SK-N-SH treated with all-trans-retinoic acid at 6 μM for 48 hours (cell line): ENCODE data around the gene DAB2IP.

ENCODE experiments used
- ARNTL ChIP-seq: fragments of 450-650 bp; formaldehyde crosslinking; IDR thresholded peaks from 2 replicates; pipeline ENCODE4 v1.5.0; 2020; ENCODE audit warnings: low read depth, mild to moderate bottlenecking, moderate library complexity, borderline replicate concordance
- CSDC2 ChIP-seq: fragments of 250-450 bp; sonication (Bioruptor Pico); IDR thresholded peaks from 2 replicates; pipeline ENCODE4 v1.5.0; 2020; ENCODE audit warnings: mild to moderate bottlenecking, moderate library complexity
- ISL1 ChIP-seq: fragments of 250-450 bp; sonication (Bioruptor Pico); IDR thresholded peaks from 2 replicates; pipeline ENCODE4 v2.1.2; 2022; ENCODE audit warnings: mild to moderate bottlenecking, moderate library complexity
- PPARA ChIP-seq: fragments of 250-450 bp; sonication (Bioruptor Pico); IDR thresholded peaks from 2 replicates; pipeline ENCODE4 v1.5.0; 2020; ENCODE audit warnings: mild to moderate bottlenecking, borderline replicate concordance
- SNAI2 ChIP-seq: fragments of 250-450 bp; sonication (Bioruptor Pico); IDR thresholded peaks from 2 replicates; pipeline ENCODE4 v1.5.0; 2020; ENCODE audit warnings: mild to moderate bottlenecking, moderate library complexity
- TOX ChIP-seq: fragments of 250-450 bp; sonication (Bioruptor Pico); IDR thresholded peaks from 2 replicates; pipeline ENCODE4 v1.8.0; 2021; ENCODE audit warnings: mild to moderate bottlenecking, moderate library complexity, borderline replicate concordance
- ZC3H10 ChIP-seq: fragments of 250-450 bp; sonication (Bioruptor Pico); IDR thresholded peaks from 2 replicates; pipeline ENCODE4 v1.5.1; 2021; ENCODE audit warnings: mild to moderate bottlenecking, moderate library complexity
- ZFP30 ChIP-seq: fragments of 450-650 bp; formaldehyde crosslinking; IDR thresholded peaks from 2 replicates; pipeline ENCODE4 v1.5.0; 2022; ENCODE audit warnings: mild to moderate bottlenecking, moderate library complexity
- ZNF70 ChIP-seq: fragments of 450-650 bp; formaldehyde crosslinking; IDR thresholded peaks from 2 replicates; pipeline ENCODE4 v1.5.0; 2020; ENCODE audit warnings: mild to moderate bottlenecking, moderate library complexity
- ZNF8 ChIP-seq: fragments of 450-650 bp; formaldehyde crosslinking; IDR thresholded peaks from 2 replicates; pipeline ENCODE4 v1.5.0; 2020; ENCODE audit warnings: mild to moderate bottlenecking, moderate library complexity
- TF ChIP-seq, protein P1 (sequence below): fragments of 250-450 bp; sonication (Bioruptor Pico); IDR thresholded peaks from 2 replicates; pipeline ENCODE4 v1.8.0; 2020; ENCODE audit warnings: mild to moderate bottlenecking, moderate library complexity, borderline replicate concordance
- TF ChIP-seq, protein P2 (sequence below): fragments of 250-450 bp; sonication (Bioruptor Pico); IDR thresholded peaks from 2 replicates; pipeline ENCODE4 v1.5.1; 2021; ENCODE audit warnings: mild to moderate bottlenecking, moderate library complexity
- TF ChIP-seq, protein P3 (sequence below): fragments of 250-450 bp; sonication (Bioruptor Pico); IDR thresholded peaks from 2 replicates; pipeline ENCODE4 v1.8.0; 2021; ENCODE audit warnings: low read depth, mild to moderate bottlenecking, moderate library complexity, borderline replicate concordance

DNA sequence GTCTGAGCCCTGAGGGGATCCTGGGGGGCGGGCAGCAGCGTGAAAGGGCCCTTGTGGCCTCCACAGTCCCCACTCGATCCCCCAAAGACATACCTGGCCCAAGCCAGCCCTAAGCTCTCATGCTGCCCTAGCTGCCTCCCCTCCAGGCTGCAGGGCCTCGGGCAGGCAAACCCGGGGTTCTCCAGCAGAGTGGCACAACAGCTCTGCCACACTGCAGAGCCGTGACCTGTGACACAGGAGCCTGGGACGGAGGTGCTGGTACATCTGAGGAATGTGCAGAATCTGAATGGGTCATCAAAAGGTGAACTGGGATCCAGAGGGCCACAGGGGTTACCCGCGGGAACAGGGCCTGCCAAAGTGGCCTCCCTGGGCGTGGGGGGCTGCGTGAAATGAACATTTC is 163.2 kb downstream of the DAB2IP start:
- TF ChIP-seq ISL1, result no peak
- no peak for TF ChIP-seq ARNTL (CRISPR knock-in tag)
- TF ChIP-seq CSDC2 (CRISPR knock-in tag), result no peak
- TF ChIP-seq, protein P1, sequence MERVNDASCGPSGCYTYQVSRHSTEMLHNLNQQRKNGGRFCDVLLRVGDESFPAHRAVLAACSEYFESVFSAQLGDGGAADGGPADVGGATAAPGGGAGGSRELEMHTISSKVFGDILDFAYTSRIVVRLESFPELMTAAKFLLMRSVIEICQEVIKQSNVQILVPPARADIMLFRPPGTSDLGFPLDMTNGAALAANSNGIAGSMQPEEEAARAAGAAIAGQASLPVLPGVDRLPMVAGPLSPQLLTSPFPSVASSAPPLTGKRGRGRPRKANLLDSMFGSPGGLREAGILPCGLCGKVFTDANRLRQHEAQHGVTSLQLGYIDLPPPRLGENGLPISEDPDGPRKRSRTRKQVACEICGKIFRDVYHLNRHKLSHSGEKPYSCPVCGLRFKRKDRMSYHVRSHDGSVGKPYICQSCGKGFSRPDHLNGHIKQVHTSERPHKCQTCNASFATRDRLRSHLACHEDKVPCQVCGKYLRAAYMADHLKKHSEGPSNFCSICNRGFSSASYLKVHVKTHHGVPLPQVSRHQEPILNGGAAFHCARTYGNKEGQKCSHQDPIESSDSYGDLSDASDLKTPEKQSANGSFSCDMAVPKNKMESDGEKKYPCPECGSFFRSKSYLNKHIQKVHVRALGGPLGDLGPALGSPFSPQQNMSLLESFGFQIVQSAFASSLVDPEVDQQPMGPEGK, result no peak
- no peak for TF ChIP-seq TOX (CRISPR knock-in tag)
- TF ChIP-seq, protein P2, sequence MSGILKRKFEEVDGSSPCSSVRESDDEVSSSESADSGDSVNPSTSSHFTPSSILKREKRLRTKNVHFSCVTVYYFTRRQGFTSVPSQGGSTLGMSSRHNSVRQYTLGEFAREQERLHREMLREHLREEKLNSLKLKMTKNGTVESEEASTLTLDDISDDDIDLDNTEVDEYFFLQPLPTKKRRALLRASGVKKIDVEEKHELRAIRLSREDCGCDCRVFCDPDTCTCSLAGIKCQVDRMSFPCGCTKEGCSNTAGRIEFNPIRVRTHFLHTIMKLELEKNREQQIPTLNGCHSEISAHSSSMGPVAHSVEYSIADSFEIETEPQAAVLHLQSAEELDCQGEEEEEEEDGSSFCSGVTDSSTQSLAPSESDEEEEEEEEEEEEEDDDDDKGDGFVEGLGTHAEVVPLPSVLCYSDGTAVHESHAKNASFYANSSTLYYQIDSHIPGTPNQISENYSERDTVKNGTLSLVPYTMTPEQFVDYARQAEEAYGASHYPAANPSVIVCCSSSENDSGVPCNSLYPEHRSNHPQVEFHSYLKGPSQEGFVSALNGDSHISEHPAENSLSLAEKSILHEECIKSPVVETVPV, result no peak
- no peak for TF ChIP-seq ZFP30 (CRISPR knock-in tag)
- TF ChIP-seq SNAI2 (CRISPR knock-in tag), result no peak
- TF ChIP-seq, protein P3, sequence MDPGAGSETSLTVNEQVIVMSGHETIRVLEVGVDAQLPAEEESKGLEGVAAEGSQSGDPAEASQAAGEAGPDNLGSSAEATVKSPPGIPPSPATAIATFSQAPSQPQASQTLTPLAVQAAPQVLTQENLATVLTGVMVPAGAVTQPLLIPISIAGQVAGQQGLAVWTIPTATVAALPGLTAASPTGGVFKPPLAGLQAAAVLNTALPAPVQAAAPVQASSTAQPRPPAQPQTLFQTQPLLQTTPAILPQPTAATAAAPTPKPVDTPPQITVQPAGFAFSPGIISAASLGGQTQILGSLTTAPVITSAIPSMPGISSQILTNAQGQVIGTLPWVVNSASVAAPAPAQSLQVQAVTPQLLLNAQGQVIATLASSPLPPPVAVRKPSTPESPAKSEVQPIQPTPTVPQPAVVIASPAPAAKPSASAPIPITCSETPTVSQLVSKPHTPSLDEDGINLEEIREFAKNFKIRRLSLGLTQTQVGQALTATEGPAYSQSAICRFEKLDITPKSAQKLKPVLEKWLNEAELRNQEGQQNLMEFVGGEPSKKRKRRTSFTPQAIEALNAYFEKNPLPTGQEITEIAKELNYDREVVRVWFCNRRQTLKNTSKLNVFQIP (CRISPR knock-in tag), result no peak
- no peak for TF ChIP-seq ZNF70 (CRISPR knock-in tag)
- TF ChIP-seq ZNF8 (CRISPR knock-in tag), result no peak
- no peak for TF ChIP-seq ZC3H10 (CRISPR knock-in tag)
- no peak for TF ChIP-seq PPARA (CRISPR knock-in tag)
